Parathyroid adenoma (tissue), 2 donors: Measurements from ENCODE around the gene DSCAM.

Experiments
- H2AFZ ChIP-seq: fragments of 300-600 bp; sonication (generic); one replicate; pipeline ENCODE4 v1.7.0; 2017; ENCODE audit warnings: antibody characterized with exemption, mild to moderate bottlenecking
- H3K27ac ChIP-seq: fragments of 300-600 bp; sonication (generic); one replicate; pipeline ENCODE4 v1.7.0; 2017
- H3K27me3 ChIP-seq: fragments of 300-600 bp; sonication (generic); one replicate; pipeline ENCODE4 v1.7.0; 2017; ENCODE audit warnings: low read length; ENCODE audit not compliant: control insufficient read depth, insufficient read depth
- H3K36me3 ChIP-seq: fragments of 300-600 bp; sonication (generic); one replicate; pipeline ENCODE4 v1.7.0; 2017; ENCODE audit warnings: low read length; ENCODE audit not compliant: control insufficient read depth, insufficient read depth
- H3K4me1 ChIP-seq: fragments of 300-600 bp; sonication (generic); one replicate; pipeline ENCODE4 v1.7.0; 2017; ENCODE audit warnings: control low read depth
- H3K4me2 ChIP-seq: fragments of 300-600 bp; sonication (generic); one replicate; pipeline ENCODE4 v1.7.0; 2017; ENCODE audit warnings: low read length
- H3K4me3 ChIP-seq: fragments of 300-600 bp; sonication (generic); one replicate; pipeline ENCODE4 v1.7.0; 2017; ENCODE audit warnings: low read depth, low read length
- H3K79me2 ChIP-seq: fragments of 300-600 bp; sonication (generic); one replicate; pipeline ENCODE4 v1.7.0; 2017; ENCODE audit warnings: control low read depth
- H3K9ac ChIP-seq: fragments of 300-600 bp; sonication (generic); one replicate; pipeline ENCODE4 v1.7.0; 2017; ENCODE audit warnings: mild to moderate bottlenecking
- H3K9me3 ChIP-seq: fragments of 300-600 bp; sonication (generic); one replicate; pipeline ENCODE4 v1.7.0; 2017; ENCODE audit warnings: low read length; ENCODE audit not compliant: control insufficient read depth
- CTCF ChIP-seq: fragments of 300-600 bp; sonication (generic); IDR thresholded peaks from one replicate; pipeline ENCODE4 v1.7.0; 2017; ENCODE audit warnings: antibody characterized with exemption, mild to moderate bottlenecking
- donor health status: primary hyperparathyroidism.

DSCAM gene

GRCh38 chr21:40595806-40596205, 251.2 kb downstream of the DSCAM start:
- Histone ChIP-seq H3K27me3 (no peaks in the 10 kb centered on the region), H2AFZ (no peak overlapping the region), H3K9ac (no peak overlapping the region), H3K4me3 (no peak overlapping the region), H3K4me2 (no peak overlapping the region), H3K9me3 (no peaks in the 10 kb centered on the region), H3K36me3 (no peaks in the 10 kb centered on the region), H3K79me2 (no peaks in the 10 kb centered on the region), H3K4me1 (no peaks in the 10 kb centered on the region), H3K27ac (no peak overlapping the region)
- TF ChIP-seq CTCF, result no peak

- no peaks in the 10 kb centered on the region for H3K36me3 ChIP-seq
- H2AFZ ChIP-seq, result no peak overlapping the region
- no peak for TF ChIP-seq CTCF
- no peaks in the 10 kb centered on the region for H3K27me3 ChIP-seq
- H3K4me1 ChIP-seq, result no peaks in the 10 kb centered on the region
- H3K79me2 ChIP-seq, result no peaks in the 10 kb centered on the region
- H3K27ac ChIP-seq, result no peak overlapping the region
- no peak overlapping the region for H3K4me3 ChIP-seq
- H3K4me2 ChIP-seq, result no peak overlapping the region
- H3K9me3 ChIP-seq, result no peaks in the 10 kb centered on the region
- H3K9ac ChIP-seq, result no peak overlapping the region
Measured at GRCh38 chr21:40587736-40588346, 259.1 kb downstream of the DSCAM start.

- Histone ChIP-seq H3K79me2 (no peaks in the 10 kb centered on the region), H3K9ac (no peak overlapping the region), H3K4me1 (no peaks in the 10 kb centered on the region), H3K36me3 (no peaks in the 10 kb centered on the region), H3K4me3 (no peak overlapping the region), H3K9me3 (no peaks in the 10 kb centered on the region), H3K4me2 (no peak overlapping the region), H3K27me3 (no peaks in the 10 kb centered on the region), H2AFZ (no peak overlapping the region), H3K27ac (no peak overlapping the region)
- TF ChIP-seq CTCF, result no peak
Measured at GRCh38 chr21:40586575-40586974, 260.4 kb downstream of the DSCAM start.

DNA sequence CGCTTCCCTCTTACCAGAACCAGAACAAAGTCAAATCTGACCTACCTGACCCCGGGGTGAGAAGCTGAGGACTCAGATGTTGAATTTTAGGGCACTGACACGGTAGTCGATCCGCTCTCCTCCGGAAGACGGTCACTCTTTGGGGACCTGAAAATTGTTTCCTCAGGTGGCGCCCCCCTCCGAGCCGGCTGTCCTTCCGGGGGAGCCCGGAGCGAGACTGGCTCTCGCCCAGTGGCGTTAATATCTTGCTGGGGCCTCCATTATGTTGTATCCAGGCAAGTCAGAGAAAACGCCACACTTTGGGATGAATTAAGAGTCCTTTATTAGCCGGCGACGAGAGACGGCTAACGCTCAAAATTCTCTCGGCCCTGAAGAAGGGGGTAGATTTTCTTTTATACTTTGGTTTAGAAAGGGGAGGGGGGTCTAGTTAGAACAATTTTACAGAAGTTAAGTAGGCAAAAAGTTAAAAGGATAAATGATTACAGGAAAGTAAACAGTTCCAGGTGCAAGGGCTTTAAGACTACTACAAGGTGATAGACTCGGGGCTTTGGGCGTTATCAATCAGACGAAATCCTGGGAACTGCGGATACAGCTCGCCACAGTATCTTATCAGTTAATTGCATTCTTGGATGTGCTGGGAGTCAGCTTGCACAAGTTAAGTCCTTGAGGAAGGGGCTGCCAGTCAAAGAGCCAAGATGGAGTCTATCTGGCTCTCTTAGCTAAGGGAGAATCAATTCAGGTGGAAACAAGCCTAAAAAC, 269.5 kb downstream of the DSCAM start:
- Histone ChIP-seq H3K4me1 (no peaks in the 10 kb centered on the region), H3K9ac (no peak overlapping the region), H3K27me3 (no peaks in the 10 kb centered on the region), H3K4me3 (no peak overlapping the region), H2AFZ (no peak overlapping the region), H3K9me3 (no peaks in the 10 kb centered on the region), H3K4me2 (no peak overlapping the region), H3K36me3 (no peaks in the 10 kb centered on the region), H3K79me2 (no peaks in the 10 kb centered on the region), H3K27ac (no peak overlapping the region)
- TF ChIP-seq CTCF, result no peak

DNA sequence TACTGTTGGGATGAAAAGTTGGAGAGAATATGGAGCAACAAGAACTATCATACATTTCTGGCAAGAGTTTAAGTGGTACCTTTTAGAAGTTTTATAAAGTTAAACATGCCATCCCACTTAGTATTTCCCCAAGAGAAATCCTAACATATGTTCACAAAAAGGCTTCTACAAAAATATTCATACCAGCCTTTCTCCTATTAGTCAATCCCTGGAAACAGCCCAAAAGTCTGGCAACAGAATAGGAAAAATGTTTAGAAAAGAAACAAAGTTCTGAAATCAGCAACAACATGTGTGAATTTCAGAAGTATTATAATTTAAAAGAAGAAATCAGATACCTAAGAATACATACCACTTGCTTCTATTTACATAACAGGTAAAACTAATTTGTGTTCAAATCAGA, 271.0 kb downstream of the DSCAM start:
- Histone ChIP-seq H3K9ac (no peak overlapping the region), H3K4me2 (no peak overlapping the region), H3K79me2 (no peaks in the 10 kb centered on the region), H3K4me3 (no peak overlapping the region), H3K4me1 (no peaks in the 10 kb centered on the region), H3K9me3 (no peaks in the 10 kb centered on the region), H2AFZ (no peak overlapping the region), H3K36me3 (no peaks in the 10 kb centered on the region), H3K27me3 (no peaks in the 10 kb centered on the region), H3K27ac (no peak overlapping the region)
- no peak for TF ChIP-seq CTCF
